HEK293 (cell line): ENCODE data around the gene PHF13.
A peak's percentile ranks its signal among the peaks of the same experiment; 100 is the strongest.

ENCODE experiments used
- EGR2 ChIP-seq: fragments of 450-650 bp; formaldehyde crosslinking; IDR thresholded peaks from 2 replicates; pipeline ENCODE4 v1.5.1; 2016; ENCODE audit warnings: low read depth, missing biosample characterization, missing genetic modification characterization
- GFI1B ChIP-seq: fragments of 450-650 bp; formaldehyde crosslinking; IDR thresholded peaks from 2 replicates; pipeline ENCODE4 v1.5.1; 2016; ENCODE audit warnings: missing biosample characterization, missing genetic modification characterization
- HOXD13 ChIP-seq: sonication (generic); formaldehyde crosslinking; IDR thresholded peaks from 2 replicates; pipeline ENCODE4 v1.8.0; 2022; ENCODE audit warnings: missing genetic modification reagents, borderline replicate concordance
- IKZF3 ChIP-seq: fragments of 450-650 bp; IDR thresholded peaks from 2 replicates; pipeline ENCODE4 v1.5.0; 2018; ENCODE audit warnings: missing biosample characterization, mild to moderate bottlenecking, missing genetic modification characterization, moderate library complexity
- RBAK ChIP-seq: fragments of 450-650 bp; formaldehyde crosslinking; IDR thresholded peaks from 2 replicates; pipeline ENCODE4 v1.5.1; 2016; ENCODE audit warnings: missing biosample characterization, missing genetic modification characterization
- SCRT1 ChIP-seq: fragments of 450-650 bp; formaldehyde crosslinking; IDR thresholded peaks from 2 replicates; pipeline ENCODE4 v1.5.1; 2016; ENCODE audit warnings: missing biosample characterization, missing genetic modification characterization, borderline replicate concordance
- SCRT2 ChIP-seq: fragments of 450-650 bp; formaldehyde crosslinking; IDR thresholded peaks from 2 replicates; pipeline ENCODE4 v1.5.1; 2016; ENCODE audit warnings: missing biosample characterization, missing genetic modification characterization
- YY1 ChIP-seq: fragments of 450-650 bp; formaldehyde crosslinking; IDR thresholded peaks from 2 replicates; pipeline ENCODE4 v1.5.1; 2018; ENCODE audit warnings: missing biosample characterization, missing genetic modification characterization
- ZFHX2 ChIP-seq: fragments of 450-650 bp; formaldehyde crosslinking; conservative IDR thresholded peaks from 2 replicates; pipeline ENCODE4 v1.5.1; 2016; ENCODE audit warnings: missing biosample characterization, missing genetic modification characterization
- ZFP69B ChIP-seq: fragments of 450-650 bp; formaldehyde crosslinking; IDR thresholded peaks from 2 replicates; pipeline ENCODE4 v1.5.1; 2016; ENCODE audit warnings: missing biosample characterization, missing genetic modification characterization
- ZNF112 ChIP-seq: fragments of 450-650 bp; formaldehyde crosslinking; IDR thresholded peaks from 2 replicates; pipeline ENCODE4 v1.5.0; 2017; ENCODE audit warnings: missing biosample characterization, missing genetic modification characterization
- ZNF248 ChIP-seq: fragments of 450-650 bp; formaldehyde crosslinking; IDR thresholded peaks from 2 replicates; pipeline ENCODE4 v1.5.1; 2017; ENCODE audit warnings: missing biosample characterization, missing genetic modification characterization
- ZNF311 ChIP-seq: fragments of 450-650 bp; formaldehyde crosslinking; IDR thresholded peaks from 2 replicates; pipeline ENCODE4 v1.5.1; 2017; ENCODE audit warnings: missing biosample characterization, missing genetic modification characterization, borderline replicate concordance
- ZNF324 ChIP-seq: fragments of 450-650 bp; formaldehyde crosslinking; IDR thresholded peaks from 2 replicates; pipeline ENCODE4 v1.5.1; 2016; ENCODE audit warnings: missing biosample characterization, missing genetic modification characterization
- ZNF501 ChIP-seq: fragments of 450-650 bp; formaldehyde crosslinking; IDR thresholded peaks from 2 replicates; pipeline ENCODE4 v1.5.1; 2016; ENCODE audit warnings: missing biosample characterization, missing genetic modification characterization
- ZNF623 ChIP-seq: fragments of 450-650 bp; formaldehyde crosslinking; IDR thresholded peaks from 2 replicates; pipeline ENCODE4 v1.5.1; 2016; ENCODE audit warnings: missing biosample characterization, missing genetic modification characterization
- ZNF747 ChIP-seq: fragments of 450-650 bp; formaldehyde crosslinking; IDR thresholded peaks from 2 replicates; pipeline ENCODE4 v1.5.1; 2016; ENCODE audit warnings: missing biosample characterization, missing genetic modification characterization
- ZNF76 ChIP-seq: fragments of 450-650 bp; formaldehyde crosslinking; IDR thresholded peaks from 2 replicates; pipeline ENCODE4; 2016; ENCODE audit warnings: low read depth, missing biosample characterization, missing genetic modification characterization, borderline replicate concordance
- ZNF776 ChIP-seq: fragments of 450-650 bp; formaldehyde crosslinking; IDR thresholded peaks from 2 replicates; pipeline ENCODE4 v1.5.0; 2017; ENCODE audit warnings: missing biosample characterization, missing genetic modification characterization, borderline replicate concordance
- ZNF837 ChIP-seq: fragments of 450-650 bp; formaldehyde crosslinking; IDR thresholded peaks from 2 replicates; pipeline ENCODE4 v1.5.1; 2016; ENCODE audit warnings: missing biosample characterization, missing genetic modification characterization
- TF ChIP-seq, protein P1 (sequence below): fragments of 450-650 bp; formaldehyde crosslinking; IDR thresholded peaks from 2 replicates; pipeline ENCODE4 v1.5.1; 2016; ENCODE audit warnings: missing biosample characterization, missing genetic modification characterization, borderline replicate concordance
- TF ChIP-seq, protein P2 (sequence below): fragments of 450-650 bp; formaldehyde crosslinking; IDR thresholded peaks from 2 replicates; pipeline ENCODE4 v1.5.1; 2016; ENCODE audit warnings: missing biosample characterization, missing genetic modification characterization, low read depth
- TF ChIP-seq, protein P3 (sequence below): fragments of 450-650 bp; formaldehyde crosslinking; IDR thresholded peaks from 2 replicates; pipeline ENCODE4 v1.5.0; 2017; ENCODE audit warnings: missing biosample characterization, missing genetic modification characterization, borderline replicate concordance
- TF ChIP-seq, protein P4 (sequence below): fragments of 450-650 bp; formaldehyde crosslinking; IDR thresholded peaks from 2 replicates; pipeline ENCODE4 v1.5.1; 2016; ENCODE audit warnings: missing biosample characterization, missing genetic modification characterization, borderline replicate concordance

PHF13 gene

DNA sequence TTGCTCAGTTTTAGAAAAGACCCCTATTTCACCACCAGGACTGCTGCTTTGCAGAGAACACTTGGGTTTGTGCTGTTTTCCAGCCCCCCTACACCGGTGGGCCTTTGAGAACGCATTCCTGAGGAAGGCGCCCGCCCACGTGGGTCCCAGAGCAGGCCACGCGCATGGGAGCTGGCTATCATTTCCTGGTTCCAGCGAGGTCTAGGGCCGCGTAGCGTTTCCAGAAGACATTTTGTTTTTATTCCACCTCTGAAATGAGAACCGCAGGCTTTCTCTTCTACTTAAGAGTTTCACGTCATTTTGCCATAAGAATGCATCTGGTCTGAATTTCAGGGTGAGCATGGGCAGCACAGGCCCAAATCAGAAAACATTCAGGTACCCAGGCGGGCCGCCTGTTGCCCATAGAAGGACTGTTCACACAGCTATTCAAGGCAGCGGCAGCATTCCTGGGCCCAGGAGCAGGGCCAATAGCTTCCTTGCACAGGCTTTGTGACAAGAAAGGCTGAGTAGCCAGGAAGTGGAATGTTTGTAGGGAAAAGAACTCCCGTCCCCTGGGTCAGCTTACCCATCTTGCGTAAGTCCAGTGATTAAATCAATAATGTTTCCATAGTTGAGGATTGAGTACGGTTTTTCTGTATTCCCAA lies 9.5 kb upstream of the PHF13 start (continued):
- TF ChIP-seq ZNF248 (no peak), ZNF112 (no peak), ZNF501 (tag by site-specific recombination) (peak; percentile 29; the same call in 1 of the 2 replicates), SCRT1 (tag by site-specific recombination) (peak; percentile 50; the same call in 1 of the 2 replicates), HOXD13 (no peak), ZFP69B (peak; percentile 64), ZNF623 (tag by site-specific recombination) (no peak), SCRT2 (tag by site-specific recombination) (peak; percentile 89), ZNF76 (tag by site-specific recombination) (no peak), GFI1B (no peak), RBAK (tag by site-specific recombination) (no peak), EGR2 (tag by site-specific recombination) (peak; percentile 56; the same call in 1 of the 2 replicates), ZFHX2 (tag by site-specific recombination) (peak; percentile 75), ZNF311 (tag by site-specific recombination) (no peak), ZNF837 (no peak), ZNF776 (tag by site-specific recombination) (no peak), ZNF324 (tag by site-specific recombination) (no peak), YY1 (tag by site-specific recombination) (peak; percentile 76; the same call in 1 of the 2 replicates), ZNF747 (tag by site-specific recombination) (no peak), IKZF3 (tag by site-specific recombination) (no peak)
- TF ChIP-seq, protein P1, sequence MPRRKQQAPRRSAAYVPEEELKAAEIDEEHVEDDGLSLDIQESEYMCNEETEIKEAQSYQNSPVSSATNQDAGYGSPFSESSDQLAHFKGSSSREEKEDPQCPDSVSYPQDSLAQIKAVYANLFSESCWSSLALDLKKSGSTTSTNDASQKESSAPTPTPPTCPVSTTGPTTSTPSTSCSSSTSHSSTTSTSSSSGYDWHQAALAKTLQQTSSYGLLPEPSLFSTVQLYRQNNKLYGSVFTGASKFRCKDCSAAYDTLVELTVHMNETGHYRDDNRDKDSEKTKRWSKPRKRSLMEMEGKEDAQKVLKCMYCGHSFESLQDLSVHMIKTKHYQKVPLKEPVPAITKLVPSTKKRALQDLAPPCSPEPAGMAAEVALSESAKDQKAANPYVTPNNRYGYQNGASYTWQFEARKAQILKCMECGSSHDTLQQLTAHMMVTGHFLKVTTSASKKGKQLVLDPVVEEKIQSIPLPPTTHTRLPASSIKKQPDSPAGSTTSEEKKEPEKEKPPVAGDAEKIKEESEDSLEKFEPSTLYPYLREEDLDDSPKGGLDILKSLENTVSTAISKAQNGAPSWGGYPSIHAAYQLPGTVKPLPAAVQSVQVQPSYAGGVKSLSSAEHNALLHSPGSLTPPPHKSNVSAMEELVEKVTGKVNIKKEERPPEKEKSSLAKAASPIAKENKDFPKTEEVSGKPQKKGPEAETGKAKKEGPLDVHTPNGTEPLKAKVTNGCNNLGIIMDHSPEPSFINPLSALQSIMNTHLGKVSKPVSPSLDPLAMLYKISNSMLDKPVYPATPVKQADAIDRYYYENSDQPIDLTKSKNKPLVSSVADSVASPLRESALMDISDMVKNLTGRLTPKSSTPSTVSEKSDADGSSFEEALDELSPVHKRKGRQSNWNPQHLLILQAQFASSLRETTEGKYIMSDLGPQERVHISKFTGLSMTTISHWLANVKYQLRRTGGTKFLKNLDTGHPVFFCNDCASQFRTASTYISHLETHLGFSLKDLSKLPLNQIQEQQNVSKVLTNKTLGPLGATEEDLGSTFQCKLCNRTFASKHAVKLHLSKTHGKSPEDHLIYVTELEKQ (tag by site-specific recombination): no peak
- TF ChIP-seq, protein P2, sequence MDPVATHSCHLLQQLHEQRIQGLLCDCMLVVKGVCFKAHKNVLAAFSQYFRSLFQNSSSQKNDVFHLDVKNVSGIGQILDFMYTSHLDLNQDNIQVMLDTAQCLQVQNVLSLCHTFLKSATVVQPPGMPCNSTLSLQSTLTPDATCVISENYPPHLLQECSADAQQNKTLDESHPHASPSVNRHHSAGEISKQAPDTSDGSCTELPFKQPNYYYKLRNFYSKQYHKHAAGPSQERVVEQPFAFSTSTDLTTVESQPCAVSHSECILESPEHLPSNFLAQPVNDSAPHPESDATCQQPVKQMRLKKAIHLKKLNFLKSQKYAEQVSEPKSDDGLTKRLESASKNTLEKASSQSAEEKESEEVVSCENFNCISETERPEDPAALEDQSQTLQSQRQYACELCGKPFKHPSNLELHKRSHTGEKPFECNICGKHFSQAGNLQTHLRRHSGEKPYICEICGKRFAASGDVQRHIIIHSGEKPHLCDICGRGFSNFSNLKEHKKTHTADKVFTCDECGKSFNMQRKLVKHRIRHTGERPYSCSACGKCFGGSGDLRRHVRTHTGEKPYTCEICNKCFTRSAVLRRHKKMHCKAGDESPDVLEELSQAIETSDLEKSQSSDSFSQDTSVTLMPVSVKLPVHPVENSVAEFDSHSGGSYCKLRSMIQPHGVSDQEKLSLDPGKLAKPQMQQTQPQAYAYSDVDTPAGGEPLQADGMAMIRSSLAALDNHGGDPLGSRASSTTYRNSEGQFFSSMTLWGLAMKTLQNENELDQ: no peak
- TF ChIP-seq, protein P3, sequence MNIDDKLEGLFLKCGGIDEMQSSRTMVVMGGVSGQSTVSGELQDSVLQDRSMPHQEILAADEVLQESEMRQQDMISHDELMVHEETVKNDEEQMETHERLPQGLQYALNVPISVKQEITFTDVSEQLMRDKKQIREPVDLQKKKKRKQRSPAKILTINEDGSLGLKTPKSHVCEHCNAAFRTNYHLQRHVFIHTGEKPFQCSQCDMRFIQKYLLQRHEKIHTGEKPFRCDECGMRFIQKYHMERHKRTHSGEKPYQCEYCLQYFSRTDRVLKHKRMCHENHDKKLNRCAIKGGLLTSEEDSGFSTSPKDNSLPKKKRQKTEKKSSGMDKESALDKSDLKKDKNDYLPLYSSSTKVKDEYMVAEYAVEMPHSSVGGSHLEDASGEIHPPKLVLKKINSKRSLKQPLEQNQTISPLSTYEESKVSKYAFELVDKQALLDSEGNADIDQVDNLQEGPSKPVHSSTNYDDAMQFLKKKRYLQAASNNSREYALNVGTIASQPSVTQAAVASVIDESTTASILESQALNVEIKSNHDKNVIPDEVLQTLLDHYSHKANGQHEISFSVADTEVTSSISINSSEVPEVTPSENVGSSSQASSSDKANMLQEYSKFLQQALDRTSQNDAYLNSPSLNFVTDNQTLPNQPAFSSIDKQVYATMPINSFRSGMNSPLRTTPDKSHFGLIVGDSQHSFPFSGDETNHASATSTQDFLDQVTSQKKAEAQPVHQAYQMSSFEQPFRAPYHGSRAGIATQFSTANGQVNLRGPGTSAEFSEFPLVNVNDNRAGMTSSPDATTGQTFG (tag by site-specific recombination): no peak
- TF ChIP-seq, protein P4, sequence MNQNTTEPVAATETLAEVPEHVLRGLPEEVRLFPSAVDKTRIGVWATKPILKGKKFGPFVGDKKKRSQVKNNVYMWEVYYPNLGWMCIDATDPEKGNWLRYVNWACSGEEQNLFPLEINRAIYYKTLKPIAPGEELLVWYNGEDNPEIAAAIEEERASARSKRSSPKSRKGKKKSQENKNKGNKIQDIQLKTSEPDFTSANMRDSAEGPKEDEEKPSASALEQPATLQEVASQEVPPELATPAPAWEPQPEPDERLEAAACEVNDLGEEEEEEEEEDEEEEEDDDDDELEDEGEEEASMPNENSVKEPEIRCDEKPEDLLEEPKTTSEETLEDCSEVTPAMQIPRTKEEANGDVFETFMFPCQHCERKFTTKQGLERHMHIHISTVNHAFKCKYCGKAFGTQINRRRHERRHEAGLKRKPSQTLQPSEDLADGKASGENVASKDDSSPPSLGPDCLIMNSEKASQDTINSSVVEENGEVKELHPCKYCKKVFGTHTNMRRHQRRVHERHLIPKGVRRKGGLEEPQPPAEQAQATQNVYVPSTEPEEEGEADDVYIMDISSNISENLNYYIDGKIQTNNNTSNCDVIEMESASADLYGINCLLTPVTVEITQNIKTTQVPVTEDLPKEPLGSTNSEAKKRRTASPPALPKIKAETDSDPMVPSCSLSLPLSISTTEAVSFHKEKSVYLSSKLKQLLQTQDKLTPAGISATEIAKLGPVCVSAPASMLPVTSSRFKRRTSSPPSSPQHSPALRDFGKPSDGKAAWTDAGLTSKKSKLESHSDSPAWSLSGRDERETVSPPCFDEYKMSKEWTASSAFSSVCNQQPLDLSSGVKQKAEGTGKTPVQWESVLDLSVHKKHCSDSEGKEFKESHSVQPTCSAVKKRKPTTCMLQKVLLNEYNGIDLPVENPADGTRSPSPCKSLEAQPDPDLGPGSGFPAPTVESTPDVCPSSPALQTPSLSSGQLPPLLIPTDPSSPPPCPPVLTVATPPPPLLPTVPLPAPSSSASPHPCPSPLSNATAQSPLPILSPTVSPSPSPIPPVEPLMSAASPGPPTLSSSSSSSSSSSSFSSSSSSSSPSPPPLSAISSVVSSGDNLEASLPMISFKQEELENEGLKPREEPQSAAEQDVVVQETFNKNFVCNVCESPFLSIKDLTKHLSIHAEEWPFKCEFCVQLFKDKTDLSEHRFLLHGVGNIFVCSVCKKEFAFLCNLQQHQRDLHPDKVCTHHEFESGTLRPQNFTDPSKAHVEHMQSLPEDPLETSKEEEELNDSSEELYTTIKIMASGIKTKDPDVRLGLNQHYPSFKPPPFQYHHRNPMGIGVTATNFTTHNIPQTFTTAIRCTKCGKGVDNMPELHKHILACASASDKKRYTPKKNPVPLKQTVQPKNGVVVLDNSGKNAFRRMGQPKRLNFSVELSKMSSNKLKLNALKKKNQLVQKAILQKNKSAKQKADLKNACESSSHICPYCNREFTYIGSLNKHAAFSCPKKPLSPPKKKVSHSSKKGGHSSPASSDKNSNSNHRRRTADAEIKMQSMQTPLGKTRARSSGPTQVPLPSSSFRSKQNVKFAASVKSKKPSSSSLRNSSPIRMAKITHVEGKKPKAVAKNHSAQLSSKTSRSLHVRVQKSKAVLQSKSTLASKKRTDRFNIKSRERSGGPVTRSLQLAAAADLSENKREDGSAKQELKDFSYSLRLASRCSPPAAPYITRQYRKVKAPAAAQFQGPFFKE: no peak
- TF ChIP-seq, all 188 proteins: peak for 11
